HG02571 (cell line): ENCODE data around the gene UBE2U.
A peak's percentile ranks its signal among the peaks of the same experiment; 100 is the strongest.
"Not testable (repeated sequence)": the region's sequence is repeated elsewhere in the genome, so short reads cannot be mapped to it uniquely, and the experiment has no call there.

Experiments used
- ATAC-seq: cut with Tn5 transposase; IDR thresholded peaks from one replicate; pipeline ENCODE4 v1.9.1; 2021; ENCODE audit warnings: mild to moderate bottlenecking, moderate library complexity; ENCODE audit not compliant: unreplicated experiment

Gene UBE2U

DNA sequence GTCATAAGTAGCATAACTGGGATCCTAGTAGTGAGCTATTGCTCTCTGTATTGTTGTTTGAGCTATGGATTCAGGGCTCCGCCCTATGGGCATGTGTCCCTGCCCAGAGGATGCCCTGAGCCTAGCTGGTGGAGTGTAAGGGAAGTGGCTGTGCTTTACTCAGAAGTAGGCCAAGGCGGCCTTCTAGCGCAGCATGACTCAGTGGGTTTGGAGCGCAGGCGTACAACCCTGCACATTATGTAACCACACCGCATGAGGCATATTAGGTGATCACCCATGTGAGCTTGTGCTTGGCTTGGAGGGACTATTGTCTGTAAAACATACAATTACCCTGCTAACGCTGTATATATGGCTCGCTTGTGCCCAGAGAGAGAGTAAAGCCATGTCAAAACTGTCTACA, 11.1 kb upstream of the UBE2U start:
- ATAC-seq, result no peak

DNA sequence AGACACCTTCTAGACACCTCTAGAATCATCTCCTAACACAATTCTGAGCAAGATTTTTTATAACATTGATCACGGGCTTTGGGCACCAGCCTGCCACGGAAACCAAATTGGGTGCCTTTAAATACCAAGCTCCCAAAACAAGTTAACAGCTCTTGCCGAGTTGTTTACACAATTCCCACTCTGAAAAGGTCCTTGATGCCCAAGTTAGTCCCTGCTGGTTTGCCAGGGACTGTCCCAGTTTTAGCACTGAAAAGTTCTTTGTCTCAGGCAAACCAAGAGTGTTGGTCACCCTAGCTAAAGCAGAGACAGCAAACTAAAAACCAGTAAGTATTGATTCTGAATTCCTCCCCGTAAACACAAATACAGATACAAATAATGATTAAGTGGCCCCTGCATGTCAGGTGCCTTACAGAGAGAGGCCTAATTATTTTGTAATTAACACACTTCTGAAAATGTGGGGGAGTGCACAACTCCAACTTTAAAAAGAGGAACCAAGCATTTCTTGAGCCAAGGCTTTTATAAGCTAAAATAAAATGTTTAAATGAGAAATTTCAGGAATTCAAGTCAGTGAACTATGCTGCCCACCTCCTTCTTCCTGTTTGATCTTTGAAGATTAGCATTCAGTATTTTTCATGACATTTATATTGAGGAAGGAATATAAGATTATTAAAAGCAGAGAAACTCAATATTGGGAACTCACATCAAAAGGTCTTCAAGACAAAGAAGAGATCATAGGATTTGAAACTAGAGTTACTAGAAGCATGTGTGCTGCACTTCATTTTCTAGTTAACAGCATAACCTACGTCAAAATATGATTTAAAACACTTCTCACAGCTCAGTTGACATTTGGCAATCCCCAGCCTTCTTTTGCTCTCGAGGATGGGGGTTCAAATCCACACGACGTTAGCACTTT, 9.0 kb upstream of the UBE2U start:
- ATAC-seq, result no peak

DNA sequence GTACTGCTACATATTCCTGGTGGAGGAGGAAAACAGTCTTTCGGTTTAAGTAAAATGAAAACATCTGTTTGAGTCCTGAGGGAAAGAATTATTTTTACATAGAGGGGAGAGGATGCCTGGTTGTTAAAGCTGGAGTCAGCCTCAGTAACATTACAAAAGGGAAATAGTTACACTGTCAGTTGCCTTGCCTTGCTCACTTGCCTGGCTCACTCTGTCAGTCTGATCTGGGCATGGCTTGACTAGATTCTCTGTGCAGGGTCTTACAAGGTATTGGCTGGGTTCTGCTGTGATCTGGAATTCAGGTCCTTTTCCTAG, 8.4 kb upstream of the UBE2U start:
- no peak for ATAC-seq

DNA sequence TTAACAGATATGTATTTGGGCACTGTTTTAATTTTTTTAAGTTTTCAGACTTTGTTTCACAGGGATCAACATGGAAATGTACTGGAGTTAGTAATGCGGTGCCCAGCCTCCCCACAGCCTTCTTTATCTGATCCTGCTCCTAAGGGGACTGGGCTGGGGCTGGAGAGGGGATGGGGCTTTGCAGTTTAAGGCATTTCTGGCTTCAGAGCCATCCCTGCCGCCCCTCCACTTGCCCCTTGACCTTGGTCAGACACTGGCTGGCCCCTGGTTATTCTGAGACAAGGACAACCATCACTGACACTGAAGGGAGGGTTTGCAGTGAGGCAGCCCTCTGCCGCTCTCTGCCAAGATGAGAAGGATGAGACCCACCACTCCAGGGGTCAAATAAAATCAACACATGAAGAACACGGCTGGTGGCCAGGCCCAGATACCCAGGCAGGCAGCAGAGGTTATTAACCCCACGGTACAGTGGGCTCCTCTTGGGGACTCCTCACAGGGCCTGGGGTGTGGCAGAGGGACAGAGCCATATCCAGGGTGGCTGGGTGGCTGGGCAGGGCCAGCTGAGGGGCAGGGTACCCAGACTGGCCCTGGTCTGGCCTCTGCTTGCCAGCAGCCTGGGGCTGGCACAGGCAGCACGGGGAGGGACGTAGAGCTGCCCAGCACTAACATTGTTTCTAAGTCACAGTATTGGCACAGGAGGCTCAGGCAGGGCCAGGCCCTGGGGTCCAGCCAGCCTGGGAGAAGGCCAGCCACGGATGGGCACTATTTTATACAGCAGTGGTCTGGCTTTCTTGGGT, 7.2 kb upstream of the UBE2U start:
- ATAC-seq, result no peak

DNA sequence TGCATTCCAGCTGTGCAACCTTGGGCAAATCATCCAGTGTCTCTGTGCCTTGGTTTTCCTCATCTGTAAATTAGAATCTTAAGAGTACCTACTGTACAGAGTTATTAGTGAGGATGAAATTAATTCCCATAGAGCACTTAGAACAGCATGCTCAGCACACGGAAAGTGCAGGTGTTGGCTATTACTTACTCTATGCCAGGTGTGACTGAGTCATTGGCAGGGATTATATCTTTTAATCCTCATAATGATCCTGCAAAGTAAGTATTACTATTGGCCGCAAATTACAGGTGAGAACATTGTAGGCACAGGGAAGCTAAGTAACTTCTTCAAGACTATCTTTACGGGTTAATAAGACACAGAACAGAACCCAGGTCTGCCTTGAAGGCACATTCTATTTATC, 6.3 kb upstream of the UBE2U start:
- no peak for ATAC-seq

GRCh38 chr1:64199154-64199553, 4.3 kb upstream of the UBE2U start:
- no peak for ATAC-seq

DNA sequence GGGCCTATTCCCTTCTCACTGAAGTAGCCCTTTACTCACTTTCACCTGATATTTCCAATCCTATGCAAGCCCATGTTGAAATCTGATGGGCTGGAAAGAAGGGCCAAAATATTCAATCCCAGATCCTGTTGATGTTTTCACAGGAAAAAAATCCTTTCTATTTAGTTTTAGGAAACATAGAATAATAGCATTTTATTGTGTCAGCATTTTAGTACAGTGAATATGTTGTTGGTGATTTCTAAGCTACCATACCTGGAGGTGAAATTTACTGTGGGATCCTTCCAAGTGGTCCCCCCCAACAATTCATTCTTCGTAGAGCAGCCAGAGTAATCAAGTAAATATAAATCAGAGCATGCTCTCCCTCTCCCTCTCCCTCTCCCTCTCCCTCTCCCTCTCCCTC, 3.4 kb upstream of the UBE2U start:
- no peak for ATAC-seq

DNA sequence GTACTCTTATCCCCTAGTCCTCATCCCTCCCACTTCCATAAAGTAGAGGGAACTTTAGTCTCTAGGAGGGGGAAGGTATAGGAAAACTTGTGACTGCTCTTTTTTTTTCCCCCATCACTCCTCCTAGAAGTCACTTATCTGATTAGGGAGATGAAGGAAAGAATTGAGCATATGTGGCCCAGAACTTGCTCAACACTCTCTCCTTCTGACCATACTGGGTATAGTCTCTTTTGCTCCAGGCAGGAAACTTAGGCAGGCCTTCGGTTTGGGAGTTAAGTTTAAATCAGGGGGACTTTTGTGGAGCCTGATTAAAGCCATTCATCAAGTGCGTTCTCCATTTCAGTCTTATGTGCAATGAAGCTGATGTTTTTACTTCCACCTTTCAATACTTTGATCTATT, 5.8 kb downstream of the UBE2U start:
- ATAC-seq, result no peak

GRCh38 chr1:64212031-64212430, 8.6 kb downstream of the UBE2U start:
- no peak for ATAC-seq

DNA sequence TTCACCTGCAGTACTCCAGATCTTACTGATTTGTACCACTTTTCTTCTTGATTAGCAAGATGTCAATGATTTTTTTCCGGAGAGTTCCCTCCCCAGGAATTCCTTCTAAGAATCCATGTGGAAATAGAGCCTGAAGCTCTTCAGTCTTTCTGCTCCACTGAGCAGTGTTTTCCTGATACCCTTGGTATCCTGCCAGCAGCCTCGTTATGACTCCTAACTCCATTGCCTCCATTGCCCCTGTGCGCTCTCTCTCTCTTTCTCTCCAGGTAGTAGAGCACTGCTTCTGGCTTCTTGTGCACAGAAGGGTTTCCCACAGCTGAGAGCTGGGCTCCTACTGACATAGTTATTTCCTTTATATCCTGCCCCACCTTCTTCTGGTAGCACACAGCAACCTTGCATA, 12.2 kb downstream of the UBE2U start:
- ATAC-seq, result no peak

DNA sequence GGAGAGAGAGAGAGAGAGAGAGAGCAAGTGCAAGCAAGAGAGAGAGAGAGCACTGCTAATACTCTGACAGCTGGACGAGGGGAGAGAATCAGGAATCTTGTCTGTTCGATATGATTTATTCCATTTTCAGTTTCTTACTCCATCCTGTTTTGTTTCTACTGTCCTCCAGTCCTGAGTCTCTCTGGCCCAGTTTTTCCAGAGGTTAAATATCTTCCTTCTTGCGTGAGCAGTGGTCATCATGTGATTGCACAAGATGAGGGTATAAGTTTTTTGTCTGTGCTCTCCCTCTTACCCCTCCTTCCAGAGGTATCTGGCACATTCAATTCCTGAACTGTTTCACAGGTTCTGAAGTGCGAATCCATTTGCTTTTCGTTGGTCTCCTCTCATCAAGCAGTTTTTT, 16.8 kb downstream of the UBE2U start:
- no peak for ATAC-seq

- peak; percentile 53 for ATAC-seq
Measured at GRCh38 chr1:64223329-64224151, 20.1 kb downstream of the UBE2U start.

- not testable (repeated sequence) for ATAC-seq
Measured at GRCh38 chr1:64224236-64224635, 20.8 kb downstream of the UBE2U start.

DNA sequence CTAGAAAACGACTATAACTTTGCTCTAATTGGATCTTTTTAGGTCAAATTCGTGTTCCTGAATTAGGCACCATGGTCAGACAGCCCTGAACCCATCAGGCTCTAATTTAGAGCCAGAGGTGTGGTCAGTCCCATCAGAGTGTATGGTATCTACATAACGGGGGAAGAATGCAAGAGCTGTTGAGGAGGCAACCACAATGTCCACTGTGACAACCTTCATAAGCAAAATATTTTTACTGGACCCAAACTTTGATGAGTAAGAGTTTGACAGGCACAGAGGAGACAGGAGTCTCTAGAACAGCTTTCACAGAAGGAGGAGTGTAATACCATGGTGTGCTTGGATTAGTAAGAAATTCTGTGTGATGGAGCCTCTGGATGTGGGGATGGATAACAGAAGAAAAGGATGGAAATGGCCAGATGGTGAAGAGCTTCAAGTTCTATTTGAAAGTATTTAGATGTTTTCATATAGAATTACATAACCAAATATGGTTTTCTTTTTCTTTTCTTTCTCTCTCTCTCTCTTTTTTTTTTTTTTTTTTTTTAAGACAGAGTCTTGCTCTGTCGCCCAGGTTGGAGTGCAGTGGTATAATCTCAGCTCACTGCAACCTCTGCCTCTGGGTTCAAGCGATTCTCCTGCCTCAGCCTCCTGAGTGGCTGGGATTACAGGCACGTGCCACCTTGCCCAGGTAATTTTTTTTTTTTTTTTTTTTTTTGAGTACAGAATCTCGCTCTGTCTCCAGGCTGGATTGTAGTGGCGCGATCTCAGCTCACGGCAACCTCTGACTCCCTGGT, 24.9 kb downstream of the UBE2U start:
- ATAC-seq, result no peak

DNA sequence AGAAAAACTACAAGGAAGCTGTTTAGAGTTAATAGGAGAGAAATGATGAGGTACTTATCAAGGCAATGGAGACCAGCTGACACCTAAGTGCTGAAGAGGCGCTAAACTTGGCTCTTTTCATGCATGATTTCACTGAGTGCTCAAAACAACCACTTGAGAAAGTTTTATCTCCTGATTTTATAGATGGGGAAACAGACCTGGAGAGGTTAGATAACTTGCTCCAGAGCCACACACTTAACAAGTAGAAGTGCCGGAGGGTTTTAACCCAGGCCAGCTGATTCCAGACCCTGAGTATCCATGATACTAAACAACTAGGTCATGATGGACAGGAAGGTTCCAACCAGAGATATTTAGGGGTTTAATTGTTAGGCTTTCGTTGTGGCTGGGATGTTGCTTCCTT, 25.9 kb downstream of the UBE2U start:
- no peak for ATAC-seq

DNA sequence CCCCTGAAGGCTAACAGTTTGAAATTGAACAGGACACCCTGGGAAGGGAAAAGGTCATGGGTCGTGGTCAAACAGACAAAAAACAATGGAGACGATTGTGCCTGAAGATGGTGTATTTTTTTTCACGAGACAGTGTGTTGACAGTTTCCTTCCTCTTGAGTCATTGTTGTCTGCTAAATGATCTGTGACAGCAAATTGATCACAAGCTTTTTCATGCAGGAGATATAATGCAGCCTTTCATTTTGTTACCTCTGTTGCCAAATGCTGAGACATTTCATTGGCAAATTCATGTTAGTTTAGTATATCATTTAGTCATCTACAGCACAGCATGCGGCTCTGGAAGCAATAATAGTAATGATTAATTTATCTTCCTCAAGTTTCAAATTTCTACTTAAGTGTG, 27.7 kb downstream of the UBE2U start:
- ATAC-seq, result no peak

GRCh38 chr1:64231654-64232053, 28.2 kb downstream of the UBE2U start:
- no peak for ATAC-seq

GRCh38 chr1:64234714-64235113, 31.3 kb downstream of the UBE2U start:
- no peak for ATAC-seq

DNA sequence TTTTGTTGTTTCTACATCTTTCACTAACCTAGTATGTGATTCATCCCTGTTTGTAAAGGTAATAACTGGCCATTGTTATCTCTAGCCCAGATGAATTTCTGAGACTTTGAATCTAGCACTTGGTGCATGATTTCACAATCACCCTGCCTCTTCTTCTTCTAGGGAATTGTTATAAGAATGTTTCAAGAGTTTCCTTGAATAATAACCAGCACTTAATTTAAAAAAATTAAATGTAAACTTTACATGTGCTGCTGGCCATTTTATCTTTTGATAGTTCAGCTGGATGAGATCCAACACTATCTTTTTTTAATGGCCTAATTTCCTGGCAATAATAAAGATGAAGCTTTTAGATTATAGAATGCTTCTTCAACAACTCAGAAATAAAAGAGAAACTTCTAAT, 31.8 kb downstream of the UBE2U start:
- no peak for ATAC-seq

DNA sequence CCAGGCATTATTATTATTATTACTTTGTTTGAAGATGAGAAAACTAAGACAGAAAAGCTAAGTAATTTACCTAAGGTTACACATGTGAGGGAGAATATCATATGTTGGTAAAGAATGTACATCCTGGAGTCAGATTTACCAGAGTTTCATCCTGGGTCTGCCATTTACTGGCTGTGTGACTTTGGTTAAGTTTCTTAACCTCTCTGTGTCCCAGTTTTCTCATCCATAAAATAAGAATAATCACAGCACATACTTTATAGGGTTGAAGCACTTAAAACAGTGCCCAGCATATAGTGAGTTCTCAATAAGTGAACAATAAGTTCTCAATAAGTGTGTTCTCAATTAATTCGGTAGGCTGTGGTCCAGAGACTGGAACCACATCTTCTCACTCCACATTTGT, 32.5 kb downstream of the UBE2U start:
- ATAC-seq, result no peak

DNA sequence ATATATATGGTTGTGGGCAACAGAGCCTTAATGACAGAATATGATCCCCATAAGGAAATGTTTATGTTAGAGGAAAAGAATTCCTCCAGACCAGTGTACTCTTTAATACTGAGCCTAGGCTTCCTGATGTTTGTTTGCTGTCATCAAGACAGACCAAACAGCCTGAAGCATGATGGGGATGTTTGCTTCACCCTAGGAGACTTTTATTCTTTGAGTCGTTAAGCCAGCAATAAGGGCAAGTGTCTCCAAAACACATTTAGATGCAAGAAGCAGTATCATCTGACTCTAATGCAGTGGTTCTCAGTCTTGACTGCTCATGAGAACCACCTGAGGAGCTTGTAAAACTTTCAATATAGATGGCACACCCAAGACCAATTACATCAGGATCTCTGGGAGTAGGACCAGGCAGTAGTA, 33.1 kb downstream of the UBE2U start:
- ATAC-seq, result no peak
